Brain pericyte (primary cell): ENCODE measurements around the gene TNPO2.

Experiments used
- DNase-seq: peaks from one replicate; pipeline ENCODE4 v3.0.0-alpha.2; 2012; ENCODE audit warnings: low read depth, low spot score

The TNPO2 gene

GRCh38 chr19:12676384-12676792 lies 47.3 kb downstream of the TNPO2 start:
- DNase-seq: no peak

- no peak for DNase-seq
Measured at GRCh38 chr19:12675940-12676339, 47.8 kb downstream of the TNPO2 start.

GRCh38 chr19:12675399-12675798 lies 48.3 kb downstream of the TNPO2 start:
- no peak for DNase-seq

- no peak for DNase-seq
Measured at GRCh38 chr19:12672744-12673143, 51.0 kb downstream of the TNPO2 start.

GRCh38 chr19:12670159-12670928 lies 53.4 kb downstream of the TNPO2 start:
- DNase-seq: no peak

GRCh38 chr19:12669270-12670158 lies 54.2 kb downstream of the TNPO2 start:
- peak; percentile 73 for DNase-seq

GRCh38 chr19:12668932-12669269 lies 54.8 kb downstream of the TNPO2 start:
- no peak for DNase-seq

GRCh38 chr19:12668346-12668745 lies 55.4 kb downstream of the TNPO2 start:
- no peak for DNase-seq

- no peak for DNase-seq
Measured at GRCh38 chr19:12667731-12668302, 55.9 kb downstream of the TNPO2 start.

GRCh38 chr19:12666265-12667048 lies 57.3 kb downstream of the TNPO2 start, which contains the start of the genes MAN2B1 and WDR83:
Gene MAN2B1, minus strand, starts transcription at chr19:12666742. Its CDS starts 41 bp downstream, at chr19:12666701.
Gene WDR83, plus strand, starts transcription at chr19:12666807. Its CDS starts 2,984 bp downstream, at chr19:12669791.
- DNase-seq: no peak

- DNase-seq: no peak
Measured at GRCh38 chr19:12665671-12666264, 58.0 kb downstream of the TNPO2 start.

- no peak for DNase-seq
Measured at GRCh38 chr19:12665281-12665573, 58.5 kb downstream of the TNPO2 start.

GRCh38 chr19:12664406-12665280 lies 59.1 kb downstream of the TNPO2 start:
- DNase-seq: no peak

- DNase-seq: no peak
Measured at GRCh38 chr19:12660980-12661379, 62.8 kb downstream of the TNPO2 start.

GRCh38 chr19:12657966-12658365 lies 65.8 kb downstream of the TNPO2 start:
- DNase-seq: no peak

GRCh38 chr19:12656899-12657571 lies 66.7 kb downstream of the TNPO2 start:
- DNase-seq: no peak

- DNase-seq: no peak
Measured at GRCh38 chr19:12655546-12655945, 68.2 kb downstream of the TNPO2 start.

GRCh38 chr19:12652219-12652618 lies 71.5 kb downstream of the TNPO2 start:
- DNase-seq: no peak

GRCh38 chr19:12649941-12650340 lies 73.8 kb downstream of the TNPO2 start:
- no peak for DNase-seq
